H9 (cell line): Measurements from ENCODE around the gene GID8. TPM values are rescaled to one million over a fixed set of nuclear protein-coding genes. Genes with fewer than 3 reads are reported as not detected.

Source experiments
- DNase-seq: peaks from one replicate; pipeline ENCODE4 v3.0.0-alpha.2; 2017
- H2AFZ ChIP-seq: one replicate; pipeline ENCODE4 v1.6.1; 2013; ENCODE audit warnings: mild to moderate bottlenecking, low read length, control low read depth, moderate library complexity
- H2AK5ac ChIP-seq: 2 replicates; pipeline ENCODE4 v1.6.1; 2013; ENCODE audit warnings: low read length, control low read depth, mixed read lengths; ENCODE audit not compliant: insufficient read length
- H2BK120ac ChIP-seq: one replicate; pipeline ENCODE4 v1.6.1; 2013; ENCODE audit warnings: low read depth, mild to moderate bottlenecking, low read length, control low read depth, inconsistent platforms; ENCODE audit not compliant: poor library complexity, severe bottlenecking
- H2BK12ac ChIP-seq: 2 replicates; pipeline ENCODE4 v1.6.1; 2013; ENCODE audit warnings: low read length, control low read depth, mixed read lengths, low read depth; ENCODE audit not compliant: insufficient read length
- H2BK15ac ChIP-seq: 2 replicates; pipeline ENCODE4 v1.6.1; 2013; ENCODE audit warnings: low read depth, low read length, control low read depth
- H2BK20ac ChIP-seq: one replicate; pipeline ENCODE4 v1.6.1; 2013; ENCODE audit warnings: low read depth, mild to moderate bottlenecking, low read length, control low read depth, inconsistent platforms; ENCODE audit not compliant: poor library complexity, severe bottlenecking
- H2BK5ac ChIP-seq: 2 replicates; pipeline ENCODE4 v1.6.1; 2013; ENCODE audit warnings: low read length, control low read depth, mixed read lengths; ENCODE audit not compliant: insufficient read length
- H3K14ac ChIP-seq: 2 replicates; pipeline ENCODE4 v1.6.1; 2013; ENCODE audit warnings: low read length, control low read depth; ENCODE audit not compliant: insufficient read depth
- H3K18ac ChIP-seq: 2 replicates; pipeline ENCODE4 v1.6.1; 2013; ENCODE audit warnings: low read depth, mild to moderate bottlenecking, mixed read lengths, low read length, control low read depth; ENCODE audit not compliant: insufficient read length
- H3K23ac ChIP-seq: 2 replicates; pipeline ENCODE4 v1.6.1; 2013; ENCODE audit warnings: low read length, control low read depth, mixed read lengths, low read depth; ENCODE audit not compliant: insufficient read length
- H3K23me2 ChIP-seq: 2 replicates; pipeline ENCODE4 v1.6.1; 2013; ENCODE audit warnings: low read depth, mild to moderate bottlenecking, mixed read lengths, low read length, control low read depth; ENCODE audit not compliant: insufficient read length, poor library complexity, severe bottlenecking
- H3K27ac ChIP-seq: 2 replicates; pipeline ENCODE4 v1.5.1; 2013; ENCODE audit warnings: low read length, control low read depth, mixed read lengths, low read depth; ENCODE audit not compliant: insufficient read length
- H3K27me3 ChIP-seq: 2 replicates; pipeline ENCODE4 v1.6.1; 2013; ENCODE audit warnings: low read length, control low read depth, inconsistent platforms; ENCODE audit not compliant: insufficient read depth
- H3K4ac ChIP-seq: 2 replicates; pipeline ENCODE4 v1.6.1; 2013; ENCODE audit warnings: low read depth, mild to moderate bottlenecking, control low read depth, inconsistent platforms, low read length, moderate library complexity
- H3K4me1 ChIP-seq: 2 replicates; pipeline ENCODE4 v1.6.1; 2013; ENCODE audit warnings: low read length, control low read depth, inconsistent platforms; ENCODE audit not compliant: insufficient read depth
- H3K4me2 ChIP-seq: 2 replicates; pipeline ENCODE4 v1.6.1; 2013; ENCODE audit warnings: low read length, control low read depth, mixed read lengths; ENCODE audit not compliant: insufficient read length, insufficient read depth
- H3K56ac ChIP-seq: 2 replicates; pipeline ENCODE4 v1.6.1; 2013; ENCODE audit warnings: low read depth, mild to moderate bottlenecking, mixed read lengths, low read length, control low read depth; ENCODE audit not compliant: insufficient read length
- H3K79me1 ChIP-seq: 2 replicates; pipeline ENCODE4 v1.6.1; 2013; ENCODE audit warnings: low read depth, mild to moderate bottlenecking, moderate library complexity, low read length, control low read depth, inconsistent platforms; ENCODE audit not compliant: insufficient read depth, poor library complexity, severe bottlenecking
- H3K79me2 ChIP-seq: 2 replicates; pipeline ENCODE4 v1.6.1; 2013; ENCODE audit warnings: low read length, control low read depth, inconsistent platforms; ENCODE audit not compliant: insufficient read depth
- H3K9ac ChIP-seq: 2 replicates; pipeline ENCODE4 v1.6.1; 2013; ENCODE audit warnings: low read length, control low read depth, mixed read lengths; ENCODE audit not compliant: insufficient read length; ENCODE audit errors: extremely low read depth
- H3K9me3 ChIP-seq: one replicate; pipeline ENCODE4 v1.6.1; 2013; ENCODE audit warnings: low read depth, low read length, inconsistent platforms; ENCODE audit not compliant: control insufficient read depth
- H3T11ph ChIP-seq: one replicate; pipeline ENCODE4 v1.6.1; 2013; ENCODE audit warnings: mild to moderate bottlenecking, low read length, control low read depth, inconsistent platforms
- H4K20me1 ChIP-seq: one replicate; pipeline ENCODE4 v1.6.1; 2013; ENCODE audit not compliant: control insufficient read depth, insufficient read length, insufficient read depth
- H4K5ac ChIP-seq: 2 replicates; pipeline ENCODE4 v1.6.1; 2013; ENCODE audit warnings: low read depth, mild to moderate bottlenecking, mixed read lengths, low read length, control low read depth; ENCODE audit not compliant: insufficient read length
- H4K8ac ChIP-seq: replicated peaks from 2 replicates; pipeline ENCODE4 v1.6.1; 2013; ENCODE audit warnings: low read length, control low read depth, mixed read lengths, low read depth; ENCODE audit not compliant: insufficient read length
- H4K91ac ChIP-seq: 2 replicates; pipeline ENCODE4 v1.6.1; 2013; ENCODE audit warnings: low read depth, mild to moderate bottlenecking, moderate library complexity, mixed read lengths, low read length, control low read depth; ENCODE audit not compliant: insufficient read length
- H3K27ac Mint-ChIP-seq, 3 experiments: 2 replicates in 2 of 3; 3 replicates in 1 of 3; pipeline ENCODE4 v1.8.0; 2020 to 2021; ENCODE audit warnings: mixed read lengths in 3 of 3, mild to moderate bottlenecking in 1 of 3, moderate library complexity in 1 of 3
- H3K27me3 Mint-ChIP-seq: 2 replicates; pipeline ENCODE4 v1.8.0; 2021; ENCODE audit warnings: low read depth, mild to moderate bottlenecking, moderate library complexity, mixed read lengths
- H3K36me3 Mint-ChIP-seq, 3 experiments: 2 replicates in 2 of 3; 3 replicates in 1 of 3; pipeline ENCODE4 v1.8.0; 2020 to 2021; ENCODE audit warnings: low read depth in 3 of 3, mixed read lengths in 3 of 3; ENCODE audit not compliant: insufficient read depth in 1 of 3
- H3K4me1 Mint-ChIP-seq, 2 experiments: 2 replicates each; pipeline ENCODE4 v1.8.0; 2020; ENCODE audit warnings: mixed read lengths in 2 of 2
- H3K4me3 Mint-ChIP-seq, 2 experiments: 2 replicates in 1 of 2; 3 replicates in 1 of 2; pipeline ENCODE4 v1.8.0; 2020 to 2021; ENCODE audit warnings: mild to moderate bottlenecking in 2 of 2, mixed read lengths in 2 of 2, moderate library complexity in 1 of 2
- H3K9me3 Mint-ChIP-seq, 2 experiments: 2 replicates in 1 of 2; 3 replicates in 1 of 2; pipeline ENCODE4 v1.8.0; 2020; ENCODE audit warnings: mild to moderate bottlenecking in 2 of 2, mixed read lengths in 2 of 2, moderate library complexity in 1 of 2
- CTCF ChIP-seq: fragments of 200-600 bp; sonication (generic); conservative IDR thresholded peaks from 3 replicates; pipeline ENCODE4 v1.8.0; 2021; ENCODE audit warnings: antibody characterized with exemption, mild to moderate bottlenecking
- WGBS: extraction: QIAGEN DNeasy Blood & Tissue Kit; methylation state at CpG from one replicate; pipeline ENCODE4 v1.1.7; 2013; ENCODE audit warnings: missing lambda C conversion rate, low lambda C conversion rate, mixed read lengths; ENCODE audit not compliant: insufficient read length; ENCODE audit errors: extremely low coverage; 5-methylcytosine and 5-hydroxymethylcytosine counted together
- total RNA-seq: library from RNA; stranded (reverse); gene quantifications from 2 replicates; pipeline ENCODE4 v1.2.1, GENCODE V29; 2021

GID8 gene
- total RNA-seq, 1 experiment from 2014 or later, result 60.9 TPM

- Mint-ChIP-seq H3K27me3 (no peaks in the 10 kb centered on the region; the same call in 1 of the 2 replicates), H3K4me3 (no peak overlapping the region), H3K27ac (no peak overlapping the region), H3K9me3 (no peaks in the 10 kb centered on the region), H3K36me3 (peaks cover 0 to 16% (median 0%) of the 10 kb centered on the region in 3 experiments; a peak in 2 of 7 replicates), H3K4me1 (peaks cover 3 to 9% of the 10 kb centered on the region in 2 experiments; a peak in 3 of 4 replicates)
- H3K27me3 ChIP-seq, result no peaks in the 10 kb centered on the region
- H2BK15ac ChIP-seq, result no peak overlapping the region
- H4K20me1 ChIP-seq, result no peaks in the 10 kb centered on the region
- H3K56ac ChIP-seq, result no peak overlapping the region
- DNase-seq, result no peak
- H4K91ac ChIP-seq, result no peak overlapping the region
- H2BK12ac ChIP-seq, result no peak overlapping the region
- peak; percentile 27; the same call in 1 of the 3 replicates for TF ChIP-seq CTCF
- no peaks in the 10 kb centered on the region for H3K79me1 ChIP-seq
- H3K4me2 ChIP-seq, result no peak overlapping the region
- no peak overlapping the region for H4K8ac ChIP-seq
- H3K23ac ChIP-seq, result no peak overlapping the region
- no peak overlapping the region for H3K18ac ChIP-seq
- H2BK20ac ChIP-seq, result no peak overlapping the region
- no peak overlapping the region for H2AFZ ChIP-seq
- H4K5ac ChIP-seq, result no peak overlapping the region
- H3K27ac ChIP-seq, result no peak overlapping the region
- H3K23me2 ChIP-seq, result no peaks in the 10 kb centered on the region
- H2BK120ac ChIP-seq, result no peak overlapping the region
- no peak overlapping the region for H2AK5ac ChIP-seq
- no peaks in the 10 kb centered on the region for H3K9me3 ChIP-seq
- no peak overlapping the region for H2BK5ac ChIP-seq
- no peak overlapping the region for H3K9ac ChIP-seq
- H3K4me1 ChIP-seq, result no peaks in the 10 kb centered on the region
- no CpG with 5 or more reads among the region's 19 CpGs for WGBS
- no peaks in the 10 kb centered on the region for H3K79me2 ChIP-seq
- no peak overlapping the region for H3T11ph ChIP-seq
- no peak overlapping the region for H3K14ac ChIP-seq
- no peak overlapping the region for H3K4ac ChIP-seq
These were observed 27.4 kb downstream of the GID8 start for GRCh38 chr20:62965363-62965771.
